GM19023 (cell line): Measurements from ENCODE around the gene SLC5A9.
A peak's percentile ranks its signal among the peaks of the same experiment; 100 is the strongest.
"Not testable (repeated sequence)": the region's sequence is repeated elsewhere in the genome, so short reads cannot be mapped to it uniquely, and the experiment has no call there.

Experiments used
- ATAC-seq: cut with Tn5 transposase; IDR thresholded peaks from one replicate; pipeline ENCODE4 v1.9.1; 2021; ENCODE audit warnings: mild to moderate bottlenecking, moderate library complexity; ENCODE audit not compliant: unreplicated experiment

SLC5A9 gene

DNA sequence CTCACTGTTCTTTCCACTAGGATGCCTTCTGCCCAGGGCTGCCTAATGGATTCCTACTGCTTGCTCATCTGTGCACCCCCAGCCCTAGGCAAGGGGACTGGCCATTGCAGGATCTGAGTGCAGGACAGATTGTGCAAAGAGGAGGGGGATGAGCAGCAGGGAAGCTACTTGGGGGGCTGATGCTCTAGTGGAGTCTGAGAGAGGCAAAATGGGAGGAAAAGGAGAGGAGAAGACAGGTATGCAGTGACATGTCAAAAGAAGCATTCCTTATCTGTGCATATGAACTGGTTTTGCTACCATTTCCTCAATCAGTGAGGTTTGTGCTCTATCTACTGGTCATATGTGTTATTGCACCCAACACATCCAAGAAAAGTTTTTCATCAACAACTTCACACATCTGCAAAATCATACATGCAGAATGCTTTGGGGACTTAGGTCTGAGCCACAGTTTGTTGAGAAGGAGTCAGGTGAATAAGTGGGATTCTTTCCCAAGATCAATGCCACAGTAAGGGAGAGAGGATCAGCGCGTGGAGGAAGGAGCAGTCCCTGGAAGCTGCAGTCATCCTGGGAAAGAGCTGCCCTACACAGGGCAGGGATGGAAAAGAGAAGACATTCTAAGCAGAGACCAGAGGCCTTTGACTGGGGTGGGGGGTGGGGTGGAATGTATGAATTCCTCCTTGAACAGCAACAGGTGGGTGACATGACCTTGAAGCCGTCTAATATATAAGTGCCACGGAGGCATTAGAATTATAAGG is 14.4 kb downstream of the SLC5A9 start:
- ATAC-seq, result peak; percentile 62

DNA sequence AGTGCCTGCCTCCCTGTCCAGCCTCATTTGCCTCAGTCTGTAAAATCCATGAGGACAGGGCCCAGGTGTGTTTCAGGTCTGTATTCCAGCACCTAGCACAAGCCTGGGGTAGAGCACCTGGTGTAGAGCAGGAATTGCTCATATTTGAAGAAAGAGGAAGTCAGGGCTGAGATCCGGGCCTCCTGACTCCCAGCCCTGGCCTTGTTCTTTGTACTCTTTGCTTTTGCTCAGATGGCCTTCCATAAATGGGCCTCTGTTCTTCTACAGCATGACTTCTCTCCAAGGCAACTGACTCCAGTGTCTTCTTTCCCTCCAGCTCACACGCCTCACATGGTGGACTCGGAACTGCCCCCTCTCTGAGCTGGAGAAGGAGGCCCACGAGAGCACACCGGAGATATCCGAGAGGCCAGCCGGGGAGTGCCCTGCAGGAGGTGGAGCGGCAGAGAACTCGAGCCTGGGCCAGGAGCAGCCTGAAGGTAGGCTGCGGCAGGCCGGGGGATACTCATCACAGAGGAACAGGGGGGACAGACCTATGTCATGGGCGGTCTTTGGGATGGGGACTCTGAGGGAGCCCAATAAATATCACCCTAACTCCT is 19.7 kb downstream of the SLC5A9 start:
- no peak for ATAC-seq

DNA sequence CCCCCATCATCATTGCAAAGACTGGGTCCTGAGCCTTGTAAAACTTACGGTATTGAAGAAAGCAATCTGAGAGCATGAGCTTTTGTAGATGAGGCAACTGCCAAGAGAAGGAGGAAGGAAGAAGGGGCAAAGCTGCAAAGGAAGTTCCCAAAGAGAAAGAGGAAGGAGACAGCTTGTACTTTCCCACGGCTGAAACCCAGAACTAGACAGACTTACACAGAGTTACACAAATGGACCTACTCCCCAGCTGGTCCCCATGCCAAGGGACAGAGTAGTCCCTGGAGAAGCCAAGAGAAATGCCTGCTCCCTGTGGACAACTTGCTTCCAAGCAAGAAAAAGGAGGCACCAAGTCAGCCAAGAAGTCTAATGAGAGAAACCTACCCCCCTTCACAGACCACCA is 22.6 kb downstream of the SLC5A9 start:
- ATAC-seq, result no peak

DNA sequence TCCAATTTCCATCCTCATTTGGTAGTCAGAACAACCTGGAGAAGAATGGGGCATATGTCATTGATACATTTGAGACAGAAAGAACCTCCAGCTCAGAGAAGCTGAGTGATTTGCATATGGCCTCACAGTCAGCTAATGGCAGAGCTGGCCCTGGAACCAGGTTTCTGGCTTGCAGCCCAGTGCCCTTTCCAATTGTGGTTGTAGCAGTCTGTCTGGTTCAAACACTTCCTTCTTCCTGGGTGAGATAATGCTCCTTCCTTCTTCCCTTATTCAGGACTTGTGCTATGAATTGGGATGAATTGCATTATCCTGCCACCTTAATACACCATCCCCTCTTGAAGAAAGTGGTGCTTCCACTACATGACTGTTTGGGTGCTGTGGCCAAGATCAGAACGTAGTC is 24.2 kb downstream of the SLC5A9 start:
- ATAC-seq, result no peak

DNA sequence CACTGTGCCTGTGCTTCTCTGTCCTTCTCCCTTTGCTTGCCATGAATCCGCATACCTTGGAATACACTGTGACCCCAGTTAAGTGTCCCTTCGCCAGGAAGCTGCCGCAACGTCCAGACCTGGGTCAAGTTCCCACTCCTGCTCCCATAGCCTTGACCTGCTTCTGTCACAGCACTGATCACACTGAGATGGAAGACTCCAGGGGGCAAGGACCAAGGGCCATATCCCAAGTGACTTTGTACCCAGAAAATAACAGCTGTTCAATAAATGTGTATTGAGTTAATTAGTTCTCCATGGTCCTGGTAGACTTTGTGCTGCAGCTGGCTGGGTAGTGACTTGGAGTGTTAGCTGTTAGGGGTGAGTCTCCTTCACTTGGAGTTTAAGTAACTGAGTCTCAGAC is 25.8 kb downstream of the SLC5A9 start:
- no peak for ATAC-seq

DNA sequence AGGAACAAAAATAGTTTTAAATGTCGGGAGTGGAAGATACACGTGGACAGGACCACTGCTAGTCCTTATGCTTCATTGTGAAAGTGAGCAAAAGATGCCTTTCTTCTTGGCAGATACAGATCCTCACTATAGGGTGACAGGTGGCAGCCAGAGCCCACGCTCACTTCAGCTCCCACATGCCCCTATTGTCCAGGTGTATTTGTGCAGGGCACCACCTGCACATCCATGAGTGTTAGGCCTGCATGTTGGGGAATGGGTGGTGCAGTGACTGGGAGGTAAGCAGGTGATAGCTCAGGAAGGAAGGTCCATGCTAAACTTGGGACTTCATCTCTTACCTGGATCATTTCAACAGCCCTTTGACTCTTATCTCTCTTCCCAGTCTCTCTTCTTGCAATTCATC is 27.4 kb downstream of the SLC5A9 start:
- ATAC-seq, result no peak

DNA sequence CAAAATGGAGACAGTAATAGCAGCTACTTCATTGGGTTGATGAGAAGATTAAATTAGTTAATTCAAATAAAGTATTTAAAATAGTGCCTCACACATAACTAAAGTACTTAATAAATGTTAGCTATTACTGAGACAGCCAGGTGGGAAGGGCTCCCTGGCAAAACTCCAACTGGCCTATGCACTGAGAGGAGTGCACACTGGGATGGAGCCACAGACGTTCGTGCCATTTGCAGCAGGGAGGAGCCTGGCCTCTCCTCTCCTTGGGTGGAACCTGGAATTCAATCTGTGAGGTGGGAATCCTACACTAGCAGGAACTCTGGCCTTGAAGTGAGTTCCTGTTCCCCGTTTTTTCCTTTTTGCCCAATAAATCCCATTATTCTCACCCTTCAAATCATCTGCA is 28.1 kb downstream of the SLC5A9 start:
- ATAC-seq, result no peak

DNA sequence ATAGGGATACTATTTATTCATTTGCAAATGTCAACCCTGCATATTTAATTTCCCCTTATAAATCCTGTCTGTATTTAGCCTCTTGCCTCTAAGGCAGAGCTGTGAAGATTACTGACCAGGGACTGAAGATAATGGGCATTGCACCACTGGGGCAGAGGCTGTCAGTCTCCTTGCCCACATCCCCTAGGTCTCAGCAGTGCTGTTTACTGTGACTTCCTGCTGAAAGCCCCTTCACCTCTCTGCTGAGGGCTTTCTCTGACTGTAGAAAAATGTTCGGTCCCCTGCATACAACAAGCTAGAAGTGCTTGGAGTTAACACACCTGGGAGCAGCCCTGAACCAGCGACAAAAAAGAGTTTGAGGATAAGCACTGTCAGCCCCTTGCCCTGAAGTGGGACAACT is 28.8 kb downstream of the SLC5A9 start:
- ATAC-seq, result no peak

DNA sequence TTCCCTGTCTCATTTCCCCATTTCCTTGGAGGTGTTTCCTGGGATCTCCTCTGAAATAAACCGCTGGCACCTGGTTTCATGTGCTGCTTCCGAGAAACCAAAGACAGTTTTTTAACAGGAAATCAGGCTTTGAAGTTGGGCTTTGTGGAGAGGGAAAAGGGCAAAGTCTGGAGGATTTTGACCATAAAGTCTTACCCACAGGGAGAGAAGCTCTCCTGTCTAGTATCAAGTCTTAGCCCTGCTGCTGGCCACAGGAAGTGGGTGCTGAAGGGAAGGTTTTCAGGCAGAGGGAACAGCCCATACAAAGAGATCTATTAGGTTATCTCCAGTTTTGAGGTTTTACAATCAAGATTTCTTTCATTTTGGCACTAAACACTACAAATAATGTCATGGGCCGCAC is 29.3 kb downstream of the SLC5A9 start:
- ATAC-seq, result no peak

DNA sequence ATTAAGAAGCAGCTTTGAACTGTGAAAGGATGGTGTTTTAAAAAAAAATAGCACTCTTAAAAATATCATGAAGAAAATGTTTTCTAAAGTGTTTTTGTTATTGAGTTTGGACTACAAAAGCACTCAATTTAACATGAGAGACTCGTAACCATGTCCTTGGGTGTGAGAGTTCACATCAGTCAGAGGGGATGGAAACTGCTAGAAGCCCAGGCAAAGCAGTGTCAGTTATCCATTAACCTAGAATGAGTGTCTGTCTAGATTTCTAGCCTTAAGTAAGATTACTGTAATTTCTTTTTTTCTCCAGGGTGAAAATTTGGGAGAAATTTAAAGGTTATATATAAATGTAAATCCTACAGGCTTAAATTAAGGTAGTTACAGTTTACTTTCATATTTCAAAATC is 31.7 kb downstream of the SLC5A9 start:
- no peak for ATAC-seq

DNA sequence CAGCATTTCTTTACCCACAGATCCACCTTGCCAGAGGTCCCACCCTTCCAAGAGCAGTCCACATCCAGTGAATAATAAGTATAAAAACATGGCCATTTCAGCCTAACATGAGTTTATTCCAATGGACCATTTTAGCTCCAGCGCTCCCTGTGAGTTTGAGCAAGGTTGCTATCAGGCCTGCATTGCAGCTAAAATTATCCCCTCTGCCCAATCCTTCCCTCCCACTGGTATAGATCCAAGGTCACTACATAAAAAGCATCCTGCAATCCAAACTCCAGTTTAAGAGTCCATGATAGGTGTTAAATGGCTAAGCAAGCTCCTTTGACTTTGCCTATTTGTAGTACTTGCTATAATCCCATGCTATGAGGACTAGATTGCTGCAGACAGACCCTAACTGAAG is 35.6 kb downstream of the SLC5A9 start:
- no peak for ATAC-seq

DNA sequence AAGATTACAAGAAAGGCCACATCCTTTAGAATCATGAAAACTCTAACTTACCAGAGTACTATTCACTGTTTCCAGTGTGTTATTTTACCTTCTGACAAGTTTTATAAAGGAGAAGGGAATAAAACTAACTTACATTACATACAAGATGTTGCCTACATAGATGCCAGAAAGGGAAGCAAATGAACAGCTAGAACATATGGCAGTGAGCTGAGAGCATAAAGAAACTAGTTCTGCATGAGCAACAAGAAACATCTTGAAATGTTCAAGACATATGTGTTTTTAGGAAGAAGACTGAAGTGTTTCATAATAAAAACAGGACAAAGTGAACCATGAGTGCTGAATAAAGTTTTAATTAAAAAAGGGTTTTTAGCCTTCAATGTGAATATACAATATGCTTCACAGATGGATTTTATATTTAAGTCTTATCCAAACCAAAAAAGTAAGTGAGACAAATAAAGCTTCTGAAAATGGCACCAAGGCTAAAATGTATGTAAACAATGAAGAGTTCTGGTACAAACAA is 39.4 kb downstream of the SLC5A9 start:
- ATAC-seq, result no peak

DNA sequence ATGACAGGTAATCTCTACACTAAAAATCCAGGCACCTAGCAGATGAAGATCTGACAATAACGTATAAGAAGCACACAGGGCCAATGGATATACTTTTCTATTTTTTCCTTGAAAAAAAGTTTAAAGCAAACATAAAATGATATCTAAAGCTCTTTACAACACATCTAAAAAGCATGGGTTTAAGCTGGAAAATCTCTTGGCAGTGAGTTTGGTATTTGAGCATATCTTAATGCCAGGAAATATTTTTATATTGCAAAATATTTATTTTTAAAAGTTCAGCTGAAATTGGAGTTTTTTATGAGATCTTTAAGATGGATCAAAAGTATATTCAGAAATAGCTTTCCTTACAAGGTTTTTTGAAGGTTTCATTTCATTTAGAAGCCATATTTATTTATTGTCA is 40.5 kb downstream of the SLC5A9 start:
- ATAC-seq, result no peak

DNA sequence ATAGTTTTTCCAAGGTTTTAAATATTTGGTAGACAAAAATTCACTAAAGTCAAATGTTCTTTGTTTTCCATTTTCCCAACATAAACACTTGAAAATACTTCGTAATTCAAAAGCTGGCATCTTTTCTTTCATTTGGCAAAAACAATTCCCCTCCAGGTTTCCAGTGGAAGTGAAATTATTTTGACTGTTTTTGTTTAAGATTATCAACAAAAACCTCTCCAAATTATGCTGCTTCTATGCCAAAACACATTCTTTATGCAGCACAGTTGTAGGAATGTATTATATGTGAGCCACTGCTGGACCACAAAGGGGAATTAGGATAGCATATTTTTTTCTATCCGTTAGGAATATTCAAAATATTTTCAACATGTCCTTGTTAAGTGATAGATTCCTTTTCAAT is 44.1 kb downstream of the SLC5A9 start:
- ATAC-seq, result no peak

DNA sequence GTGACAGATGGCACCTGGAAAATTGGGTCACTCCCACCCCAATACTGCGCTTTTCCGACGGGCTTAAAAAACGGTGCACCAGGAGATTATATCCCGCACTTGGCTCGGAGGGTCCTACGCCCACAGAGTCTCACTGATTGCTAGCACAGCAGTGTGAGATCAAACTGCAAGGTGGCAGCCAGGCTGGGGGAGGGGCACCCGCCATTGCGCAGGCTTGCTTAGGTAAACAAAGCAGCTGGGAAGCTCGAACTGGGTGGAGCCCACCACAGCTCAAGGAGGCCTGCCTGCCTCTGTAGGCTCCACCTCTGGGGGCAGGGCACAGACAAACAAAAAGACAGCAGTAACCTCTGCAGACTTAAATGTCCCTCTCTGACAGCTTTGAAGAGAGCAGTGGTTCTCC is 54.9 kb downstream of the SLC5A9 start:
- not testable (repeated sequence) for ATAC-seq

DNA sequence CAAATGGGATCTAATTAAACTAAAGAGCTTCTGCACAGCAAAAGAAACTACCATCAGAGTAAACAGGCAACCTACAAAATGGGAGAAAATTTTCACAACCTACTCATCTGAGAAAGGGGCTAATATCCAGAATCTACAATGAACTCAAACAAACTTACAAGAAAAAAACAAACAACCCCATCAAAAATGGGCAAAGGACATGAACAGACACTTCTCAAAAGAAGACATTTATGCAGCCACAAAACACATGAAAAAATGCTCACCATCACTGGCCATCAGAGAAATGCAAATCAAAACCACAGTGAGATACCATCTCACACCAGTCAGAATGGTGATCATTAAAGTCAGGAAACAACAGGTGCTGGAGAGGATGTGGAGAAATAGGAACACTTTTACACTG is 59.8 kb downstream of the SLC5A9 start:
- not testable (repeated sequence) for ATAC-seq

DNA sequence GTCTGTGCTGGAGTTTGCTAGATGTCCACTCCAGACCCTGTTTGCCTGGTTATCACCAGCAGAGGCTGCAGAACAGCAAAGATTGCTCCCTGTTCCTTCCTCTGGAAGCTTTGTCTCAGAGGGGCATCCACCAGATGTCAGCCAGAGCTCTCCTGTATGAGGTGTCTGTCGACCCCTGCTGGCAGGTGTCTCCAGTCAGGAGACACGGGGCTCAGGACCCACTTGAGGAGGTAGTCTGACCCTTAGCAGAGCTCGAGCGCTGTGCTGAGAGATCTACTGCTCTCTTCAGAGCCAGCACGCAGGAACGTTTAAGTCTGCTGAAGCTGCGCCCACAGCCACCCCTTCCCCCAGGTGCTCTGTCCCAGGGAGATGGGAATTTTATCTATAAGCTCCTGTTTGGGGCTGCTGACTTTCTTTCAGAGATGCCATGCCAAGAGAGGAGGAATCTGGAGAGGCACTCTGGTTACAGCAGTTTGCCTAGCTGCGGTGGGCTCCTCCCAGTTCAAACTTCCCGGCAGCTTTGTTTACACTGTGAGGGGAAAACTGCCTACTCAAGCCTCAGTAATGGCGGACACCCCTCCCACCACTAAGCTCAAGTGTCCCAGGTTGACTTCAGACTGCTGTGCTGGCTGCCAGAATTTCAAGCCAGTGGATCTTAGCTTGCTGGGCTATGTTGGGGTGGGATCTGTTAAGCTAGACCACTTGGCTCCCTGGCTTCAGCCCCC is 62.3 kb downstream of the SLC5A9 start:
- ATAC-seq, result not testable (repeated sequence)

DNA sequence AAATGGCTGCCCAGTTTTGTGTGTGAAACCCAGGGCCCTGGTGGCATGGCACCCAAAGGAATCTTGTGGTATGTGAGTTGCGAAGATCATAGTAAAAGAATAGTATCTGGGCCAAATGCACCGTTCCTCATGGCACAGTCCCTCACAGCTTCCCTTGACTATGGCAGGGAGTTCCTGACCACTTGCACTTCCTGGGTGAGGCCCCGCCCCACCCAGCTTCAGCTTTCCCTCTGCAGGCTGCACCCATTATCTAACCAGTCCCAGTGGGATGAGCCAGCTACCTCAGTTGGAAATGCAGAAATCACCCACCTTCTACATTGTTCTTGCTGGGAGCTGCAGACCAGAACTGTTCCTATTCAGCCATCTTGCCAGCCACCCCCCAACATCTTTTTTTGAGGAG is 63.0 kb downstream of the SLC5A9 start:
- no peak for ATAC-seq

DNA sequence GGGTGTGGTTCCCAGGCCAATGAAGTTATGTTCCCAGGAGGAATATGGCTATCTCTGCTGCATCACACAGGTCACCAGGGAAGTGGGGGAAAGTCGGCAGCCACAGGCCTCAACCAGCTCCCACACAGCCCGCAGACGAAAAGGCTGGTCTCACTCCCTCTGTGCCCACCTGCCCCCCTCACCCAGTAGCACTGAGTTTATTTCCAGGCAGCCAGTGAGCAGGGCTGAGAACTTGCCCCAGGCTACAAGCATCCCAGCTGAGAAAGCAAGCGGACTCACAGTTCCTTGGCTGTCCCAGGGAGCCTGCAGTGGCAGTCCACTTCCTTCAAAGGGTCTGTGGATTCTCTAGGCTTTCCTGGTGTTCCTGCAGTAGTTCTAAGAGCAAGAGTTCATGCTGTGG is 68.9 kb downstream of the SLC5A9 start:
- ATAC-seq, result no peak

DNA sequence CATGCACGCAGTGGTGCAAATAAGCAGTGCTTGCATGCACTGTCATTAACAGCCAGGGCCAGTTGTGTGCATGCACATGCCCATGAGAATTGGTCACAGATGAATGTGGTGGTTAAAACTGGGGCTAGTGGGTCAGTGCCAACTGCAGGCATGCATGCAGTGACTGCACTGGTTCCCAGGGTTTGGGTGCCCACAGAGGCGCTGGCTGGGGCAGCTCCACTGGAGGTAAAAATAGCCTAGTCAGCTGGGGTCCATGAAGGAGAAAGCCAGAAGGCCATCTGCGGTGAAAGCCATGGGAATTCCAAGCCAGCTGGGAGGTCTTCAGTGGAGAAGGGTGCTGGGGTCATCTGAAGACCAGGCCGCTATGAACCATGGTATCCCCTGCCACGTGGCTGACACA is 70.2 kb downstream of the SLC5A9 start:
- ATAC-seq, result no peak

DNA sequence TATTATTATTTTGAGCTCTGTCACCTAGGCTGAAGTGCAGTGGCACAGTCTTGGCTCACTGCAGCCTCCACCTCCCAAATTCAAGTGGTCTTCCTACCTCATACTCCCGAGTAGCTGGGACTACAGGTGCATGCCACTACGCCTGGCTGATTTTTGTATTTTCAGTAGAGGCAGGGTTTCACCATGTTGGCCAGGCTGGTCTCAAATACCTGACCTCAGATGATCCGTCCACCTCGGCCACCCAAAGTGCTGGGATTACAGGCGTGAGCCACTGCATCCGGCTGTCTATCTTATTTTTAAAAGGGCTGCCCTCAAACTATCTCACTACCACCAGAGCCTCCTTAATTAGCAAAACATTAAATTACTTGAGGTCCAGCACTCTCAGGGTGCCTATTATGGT is 71.6 kb downstream of the SLC5A9 start:
- not testable (repeated sequence) for ATAC-seq

DNA sequence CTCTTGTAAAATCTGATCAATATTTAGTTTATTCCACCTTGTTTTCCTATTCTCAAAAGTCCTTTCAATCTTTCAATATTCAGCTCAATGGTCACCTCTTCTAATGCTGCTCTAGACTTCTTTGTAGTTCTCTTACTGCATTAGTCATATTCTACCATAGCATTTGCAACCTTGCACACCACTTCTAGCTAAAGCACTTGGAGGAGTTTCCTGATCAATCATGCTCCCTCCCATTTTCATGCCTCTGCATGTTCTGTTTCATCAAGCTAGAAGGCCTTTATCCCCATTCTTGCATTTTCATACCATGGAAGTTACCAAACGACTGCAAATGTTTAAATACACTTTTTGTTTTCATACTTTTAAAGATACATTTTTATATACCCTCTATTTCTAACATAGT is 72.1 kb downstream of the SLC5A9 start:
- ATAC-seq, result no peak
